Large intestine (tissue), 3 donors: ENCODE results near the gene SDHA. TPM values are rescaled to one million over a fixed set of nuclear protein-coding genes. Genes with fewer than 3 reads are reported as not detected.
"Not testable (repeated sequence)": the region's sequence is repeated elsewhere in the genome, so short reads cannot be mapped to it uniquely, and the experiment has no call there.

ENCODE experiments used
- DNase-seq, 2 donors: peaks; one replicate each; pipeline versions ENCODE4 v3.0.0 to v3.0.0-alpha.2; 2013
- H3K27ac ChIP-seq: one replicate; pipeline ENCODE4 v1.5.1; 2013; ENCODE audit warnings: low read length
- H3K27me3 ChIP-seq: 2 replicates; pipeline ENCODE4 v1.6.1; 2013; ENCODE audit warnings: low read length; ENCODE audit not compliant: control insufficient read depth, insufficient read depth
- H3K36me3 ChIP-seq: 2 replicates; pipeline ENCODE4 v1.6.1; 2013; ENCODE audit warnings: low read length; ENCODE audit not compliant: control insufficient read depth, insufficient read depth
- H3K4me1 ChIP-seq: one replicate; pipeline ENCODE4 v1.6.1; 2013; ENCODE audit warnings: low read length; ENCODE audit not compliant: control insufficient read depth, insufficient read depth
- H3K4me3 ChIP-seq: one replicate; pipeline ENCODE4 v1.5.1; 2013; ENCODE audit warnings: low read length
- H3K9me3 ChIP-seq: one replicate; pipeline ENCODE4 v1.6.1; 2013; ENCODE audit warnings: mild to moderate bottlenecking, low read depth, low read length, moderate library complexity; ENCODE audit not compliant: control insufficient read depth
- WGBS: methylation state at CpG from one replicate; pipeline ENCODE4 v1.1.5; 2013; ENCODE audit warnings: low lambda C conversion rate; ENCODE audit not compliant: insufficient coverage; 5-methylcytosine and 5-hydroxymethylcytosine counted together
- polyA plus RNA-seq: library from polyadenylated mRNA; unstranded; fragments of 120-200 nt; gene quantifications from one replicate; pipeline ENCODE4 v1.2.1, GENCODE V29; 2013

The SDHA gene
- polyA plus RNA-seq, 1 donor, result 122 TPM

DNA sequence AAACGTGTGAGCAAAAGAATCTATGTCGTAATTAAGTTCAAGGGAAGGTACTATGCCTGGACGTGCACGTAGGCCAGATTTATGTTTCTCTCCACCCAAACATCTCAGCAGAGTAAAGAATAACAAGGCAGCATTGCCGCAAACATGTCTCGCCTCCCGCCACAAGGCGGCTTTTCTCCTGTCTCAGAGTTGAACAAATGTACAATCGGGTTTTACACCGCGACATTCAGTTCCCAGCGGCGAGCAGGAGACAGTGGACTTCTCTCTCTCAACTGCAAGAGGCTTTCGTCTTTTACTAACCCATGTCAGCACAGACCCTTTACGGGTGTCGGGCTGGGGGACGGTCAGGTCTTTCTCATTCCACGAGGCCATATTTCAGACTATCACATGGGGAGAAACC is 21.1 kb upstream of the SDHA start:
- H3K9me3 ChIP-seq, H3K27ac ChIP-seq, DNase-seq, H3K4me3 ChIP-seq, H3K36me3 ChIP-seq, H3K4me1 ChIP-seq: not testable (repeated sequence)
- peaks cover 10% of the 10 kb centered on the region for H3K27me3 ChIP-seq
- WGBS, result no CpG with 5 or more reads among the region's 18 CpGs

DNA sequence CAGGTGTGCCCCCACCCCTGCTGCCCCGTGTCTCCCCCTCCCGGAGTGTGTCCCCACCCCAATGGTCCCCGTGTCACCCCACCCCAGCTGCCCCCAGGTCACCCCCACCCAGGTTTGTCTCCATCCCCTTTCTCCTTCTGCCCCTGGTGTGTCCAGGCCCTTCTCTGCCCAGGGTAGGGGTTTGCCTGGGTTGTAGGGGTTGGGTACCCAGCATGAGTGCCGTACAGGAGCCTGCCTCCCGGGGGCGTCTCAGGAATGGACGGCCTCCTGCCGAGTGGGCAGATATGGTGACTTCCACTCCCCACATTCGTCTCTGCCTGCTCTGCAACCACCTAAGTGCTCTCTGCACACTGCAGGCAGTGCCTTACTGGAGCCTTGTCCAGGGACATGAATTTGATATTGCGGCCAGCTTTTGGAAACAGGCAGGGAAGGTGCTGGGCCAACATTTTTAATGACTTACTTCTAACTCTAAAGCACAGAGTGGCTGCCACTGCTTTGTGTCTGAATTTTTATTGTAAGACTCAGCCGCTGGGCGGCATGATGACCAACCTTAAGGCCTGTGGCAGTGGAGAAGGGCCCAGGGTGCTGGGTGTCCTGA is 20.1 kb upstream of the SDHA start:
- no peak overlapping the region for H3K4me3 ChIP-seq
- WGBS, result no CpG with 5 or more reads among the region's 12 CpGs
- H3K27ac ChIP-seq, result no peak overlapping the region
- H3K36me3 ChIP-seq, result peaks cover 2% of the 10 kb centered on the region
- no peak for DNase-seq
- H3K4me1 ChIP-seq, result no peaks in the 10 kb centered on the region
- H3K9me3 ChIP-seq, result no peaks in the 10 kb centered on the region
- peaks cover under 1% of the 10 kb centered on the region for H3K27me3 ChIP-seq

DNA sequence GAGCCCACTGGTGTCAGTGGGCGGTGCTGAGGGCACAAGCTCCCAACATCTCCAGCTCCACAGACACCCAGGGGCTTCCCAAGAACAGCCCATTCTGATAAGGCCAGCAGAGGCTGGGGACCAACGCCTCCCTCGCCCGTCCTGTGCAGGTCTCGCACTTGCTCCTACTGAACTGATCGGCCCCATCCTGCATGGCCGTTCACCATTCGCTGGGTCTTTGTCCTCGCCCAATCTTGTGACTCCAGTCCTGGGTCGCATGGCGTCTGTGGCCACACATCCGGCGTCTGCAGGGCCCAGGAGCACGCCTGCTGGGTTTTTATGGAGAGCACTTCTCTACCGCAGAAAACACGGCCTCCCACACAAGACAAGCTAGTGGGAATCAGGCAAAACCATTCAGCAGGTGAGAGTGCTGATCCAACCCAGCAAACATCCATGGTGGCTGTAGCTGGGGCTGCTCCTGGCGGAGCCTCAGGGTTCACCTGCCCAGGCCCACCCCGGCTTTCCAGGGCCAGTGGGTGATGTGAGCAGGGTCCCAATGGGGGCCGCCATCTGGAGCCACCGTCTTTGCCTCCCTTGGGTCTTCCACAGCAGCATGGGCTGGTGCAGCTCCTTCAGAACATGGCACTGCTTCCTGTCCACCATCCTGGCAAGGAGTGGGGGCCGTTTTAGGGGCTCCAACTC is 19.5 kb upstream of the SDHA start:
- WGBS, result 80% methylated on average over 1 of the region's 21 CpGs
- Histone ChIP-seq H3K4me3 (no peak overlapping the region), H3K27ac (no peak overlapping the region), H3K36me3 (peaks cover 7% of the 10 kb centered on the region), H3K4me1 (no peaks in the 10 kb centered on the region), H3K9me3 (no peaks in the 10 kb centered on the region), H3K27me3 (no peaks in the 10 kb centered on the region)
- no peak for DNase-seq

DNA sequence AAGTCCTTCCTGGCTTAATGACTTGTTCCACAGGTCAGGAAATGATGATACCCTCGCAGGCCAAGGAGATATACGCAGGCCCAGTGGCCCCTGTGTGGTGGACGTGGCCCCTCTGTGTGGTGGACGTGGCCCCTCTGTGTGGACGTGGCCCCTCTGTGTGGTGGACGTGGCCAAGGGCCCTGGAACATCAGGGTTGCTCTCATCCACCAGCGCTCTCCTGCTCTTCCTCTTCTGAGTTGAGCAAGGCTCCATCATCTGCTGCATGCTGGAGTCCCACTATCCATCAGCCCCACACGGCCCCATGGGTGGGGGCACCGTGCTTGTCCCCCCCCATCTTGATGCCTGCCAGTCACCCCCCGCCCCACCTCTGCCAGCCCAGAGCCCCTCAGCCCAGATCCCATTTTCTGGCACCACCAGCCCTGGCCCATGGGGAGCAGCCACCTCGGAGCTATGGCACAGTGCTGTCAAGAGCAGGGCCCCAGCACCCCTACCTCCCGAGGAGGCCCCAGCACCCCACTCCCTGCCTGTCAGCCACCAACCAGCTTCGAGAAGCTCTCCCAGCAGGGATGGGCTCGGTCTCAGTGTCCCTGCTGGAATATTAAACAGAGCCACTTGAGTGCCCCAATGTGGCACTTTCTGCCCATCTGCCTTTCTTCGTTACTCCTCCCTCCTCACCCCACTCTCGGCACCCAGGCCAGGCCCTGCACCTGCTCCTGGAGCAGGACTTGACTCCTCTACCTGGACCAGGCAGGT is 18.7 kb upstream of the SDHA start:
- H3K4me1 ChIP-seq, result no peaks in the 10 kb centered on the region
- no peak for DNase-seq

DNA sequence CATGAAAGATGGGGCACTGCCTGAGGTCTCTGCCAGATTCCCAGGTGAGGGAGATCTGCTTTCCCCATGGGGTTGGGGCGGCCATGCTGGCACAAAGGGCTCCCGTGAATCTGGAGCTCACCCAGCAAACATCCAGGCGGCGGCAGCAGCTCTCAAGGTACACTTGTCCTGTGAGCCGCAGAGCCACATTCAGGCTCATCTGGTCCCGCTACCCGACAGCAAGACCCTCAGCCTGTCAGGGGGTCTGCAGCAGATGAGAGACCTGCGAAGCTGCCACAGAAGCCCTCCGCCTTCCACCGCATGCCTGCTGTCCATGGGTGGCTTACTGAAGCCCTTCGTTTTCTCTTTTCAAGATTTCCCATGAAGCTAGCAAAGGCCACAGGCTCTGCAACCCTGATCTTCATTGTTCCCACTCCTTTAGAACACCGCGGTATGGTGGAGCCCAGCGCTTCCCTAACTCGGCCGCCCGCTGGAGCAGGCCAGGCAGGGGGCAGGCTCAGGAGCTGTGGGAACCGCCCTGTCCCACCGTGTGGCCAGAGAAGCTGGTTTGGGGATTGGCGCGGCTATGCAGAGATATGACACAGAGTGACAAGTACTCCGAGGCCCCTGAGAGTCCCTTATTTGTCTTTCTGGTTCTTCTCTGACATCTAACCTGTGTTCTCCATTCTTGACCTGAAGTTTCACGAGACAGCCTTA is 18.0 kb upstream of the SDHA start:
- Histone ChIP-seq H3K27ac (no peak overlapping the region), H3K4me3 (no peak overlapping the region), H3K36me3 (peaks cover 16% of the 10 kb centered on the region), H3K9me3 (no peaks in the 10 kb centered on the region), H3K27me3 (no peaks in the 10 kb centered on the region), H3K4me1 (no peaks in the 10 kb centered on the region)
- DNase-seq, result no peak
- 100% methylated on average over 1 of the region's 23 CpGs for WGBS

More for the DNA sequence above, 18.7 kb upstream of the SDHA start:
- Histone ChIP-seq H3K4me3 (no peak overlapping the region), H3K36me3 (peaks cover 13% of the 10 kb centered on the region), H3K27me3 (no peaks in the 10 kb centered on the region), H3K27ac (no peak overlapping the region), H3K9me3 (no peaks in the 10 kb centered on the region)
- no CpG with 5 or more reads among the region's 16 CpGs for WGBS

DNA sequence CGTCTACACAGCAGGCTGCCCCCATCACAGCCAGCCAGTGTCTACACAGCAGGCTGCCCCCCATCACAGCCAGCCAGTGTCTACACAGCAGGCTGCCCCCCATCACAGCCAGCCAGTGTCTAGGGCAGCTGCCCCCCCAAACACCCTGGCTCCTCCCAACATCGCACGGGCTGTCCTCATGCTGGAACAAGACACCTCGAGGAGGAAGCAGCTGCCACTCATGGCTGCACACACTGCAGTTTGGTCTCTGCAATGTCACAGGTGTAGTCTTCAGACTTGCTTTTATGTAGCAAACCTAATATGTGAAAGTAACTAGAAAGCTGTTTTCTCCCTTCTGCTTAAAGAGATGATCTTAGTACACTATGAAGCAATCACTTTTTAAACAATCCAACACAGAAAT is 17.1 kb upstream of the SDHA start:
- H3K36me3 ChIP-seq, result peaks cover 25% of the 10 kb centered on the region
- WGBS, result no CpG with 5 or more reads among the region's 4 CpGs
- no peaks in the 10 kb centered on the region for H3K9me3 ChIP-seq
- H3K4me1 ChIP-seq, result no peaks in the 10 kb centered on the region
- no peak for DNase-seq
- H3K4me3 ChIP-seq, result no peak overlapping the region
- H3K27ac ChIP-seq, result no peak overlapping the region
- no peaks in the 10 kb centered on the region for H3K27me3 ChIP-seq

DNA sequence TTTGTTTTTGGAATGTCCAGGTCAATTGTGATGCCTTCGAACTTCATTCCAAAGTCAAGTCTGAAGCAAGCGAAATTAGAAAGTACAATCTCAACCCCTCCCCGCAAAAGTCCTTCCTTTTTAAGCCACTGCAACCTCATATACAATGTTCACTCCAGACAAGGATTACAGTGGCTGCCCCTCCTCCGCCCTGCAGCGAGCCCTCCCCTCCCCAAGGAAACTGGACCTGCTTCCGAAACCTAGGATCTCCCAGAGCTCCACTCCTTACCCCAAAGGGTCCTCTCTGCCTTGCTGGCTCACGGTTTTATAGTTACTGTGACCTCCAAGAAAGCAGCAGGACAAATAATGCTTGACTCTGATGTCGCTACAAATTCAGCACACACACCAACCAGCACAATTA is 16.4 kb upstream of the SDHA start:
- H3K27ac ChIP-seq, result no peak overlapping the region
- H3K9me3 ChIP-seq, result no peaks in the 10 kb centered on the region
- no peaks in the 10 kb centered on the region for H3K27me3 ChIP-seq
- no peak for DNase-seq
- H3K36me3 ChIP-seq, result peaks cover 27% of the 10 kb centered on the region
- 93% methylated on average over 2 of the region's 8 CpGs for WGBS
- no peak overlapping the region for H3K4me3 ChIP-seq
- H3K4me1 ChIP-seq, result no peaks in the 10 kb centered on the region

DNA sequence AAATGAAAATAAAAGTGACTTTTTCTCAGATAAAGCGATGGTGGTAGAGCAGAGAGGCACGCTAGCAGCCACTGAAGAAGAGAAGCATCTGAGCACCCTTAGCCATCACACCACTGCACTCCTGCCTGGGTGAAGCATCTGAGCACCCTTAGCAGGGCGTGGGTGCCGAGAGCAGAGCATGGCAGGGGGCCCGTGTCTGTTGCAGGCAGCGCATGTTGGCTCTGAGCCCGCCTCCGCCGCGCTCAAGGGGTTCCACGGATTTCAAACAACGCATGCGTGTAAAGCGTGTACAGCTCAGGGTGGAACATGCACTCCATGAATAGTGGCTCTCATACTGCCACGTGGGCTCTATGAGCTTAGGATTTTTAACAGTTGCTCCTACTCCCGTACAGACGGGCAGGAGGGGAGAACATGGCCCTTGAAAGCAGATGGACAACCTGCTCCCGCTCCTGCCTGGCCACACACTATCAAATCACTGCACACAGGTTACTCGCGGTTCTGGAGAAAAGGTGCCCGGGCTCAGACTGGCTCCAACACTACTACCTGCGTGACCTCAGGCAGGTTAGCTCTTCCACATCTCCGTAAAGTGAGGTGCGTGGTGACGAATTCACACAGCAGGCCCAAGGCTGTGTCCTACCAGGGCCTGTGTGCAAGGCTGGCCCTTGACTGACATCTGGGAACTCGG is 14.7 kb upstream of the SDHA start:
- Histone ChIP-seq H3K4me1 (no peaks in the 10 kb centered on the region), H3K9me3 (no peaks in the 10 kb centered on the region), H3K36me3 (peaks cover 30% of the 10 kb centered on the region), H3K27ac (no peak overlapping the region), H3K27me3 (no peaks in the 10 kb centered on the region), H3K4me3 (no peak overlapping the region)
- 100% methylated on average over 1 of the region's 26 CpGs for WGBS
- no peak for DNase-seq

DNA sequence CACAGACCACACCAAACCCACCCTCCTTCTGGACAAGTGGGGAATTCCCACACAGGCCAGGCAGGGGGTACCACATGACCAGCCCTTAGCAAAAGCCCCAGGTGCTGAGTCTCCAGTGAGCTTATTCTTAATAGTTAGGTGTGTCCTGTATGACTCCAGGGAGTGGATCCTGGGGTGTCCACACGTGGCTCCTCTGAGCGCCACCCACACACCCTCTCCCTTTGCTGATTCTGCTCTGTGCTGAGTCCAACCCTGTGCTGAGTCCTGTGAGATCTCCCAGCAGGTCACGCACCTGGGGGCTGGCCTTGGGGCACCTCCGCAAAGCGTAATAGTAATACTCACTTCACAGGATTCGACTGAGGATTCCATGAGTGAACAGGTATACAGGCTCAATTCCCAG is 14.1 kb upstream of the SDHA start:
- no peaks in the 10 kb centered on the region for H3K27me3 ChIP-seq
- H3K4me1 ChIP-seq, result no peaks in the 10 kb centered on the region
- no peaks in the 10 kb centered on the region for H3K9me3 ChIP-seq
- H3K4me3 ChIP-seq, result no peak overlapping the region
- H3K27ac ChIP-seq, result no peak overlapping the region
- no CpG with 5 or more reads among the region's 6 CpGs for WGBS
- no peak for DNase-seq
- peaks cover 28% of the 10 kb centered on the region for H3K36me3 ChIP-seq

DNA sequence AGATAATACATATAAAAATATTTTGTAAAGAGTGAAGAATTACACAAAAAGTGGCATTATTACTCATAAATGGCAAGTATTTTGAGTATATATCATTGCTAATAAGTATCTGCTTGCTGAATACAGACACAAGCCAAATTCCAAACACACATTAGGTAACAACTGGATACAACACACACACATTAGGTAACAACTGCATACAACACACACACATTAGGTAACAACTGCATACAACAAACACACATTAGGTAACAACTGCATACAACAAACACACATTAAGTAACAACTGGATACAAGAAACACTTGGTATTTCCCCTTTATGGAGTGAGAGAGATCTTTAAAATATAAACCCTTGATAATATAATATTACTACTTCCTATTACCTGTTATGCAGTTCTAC is 13.7 kb upstream of the SDHA start:
- H3K4me3 ChIP-seq, result no peak overlapping the region
- H3K27me3 ChIP-seq, result no peaks in the 10 kb centered on the region
- no peaks in the 10 kb centered on the region for H3K9me3 ChIP-seq
- no peak overlapping the region for H3K27ac ChIP-seq
- H3K36me3 ChIP-seq, result peaks cover 28% of the 10 kb centered on the region
- no peaks in the 10 kb centered on the region for H3K4me1 ChIP-seq
- no peak for DNase-seq
